ENCODE data around the gene KEAP1. TPM values are rescaled to one million over a fixed set of nuclear protein-coding genes. Genes with fewer than 3 reads are reported as not detected.
A peak's percentile ranks its signal among the peaks of the same experiment; 100 is the strongest.

KEAP1 gene
- total and polyA plus RNA-seq, 9 of the 15 experiments (the other 6 are each of a cell fraction or from before 2014, with no cell fraction given), result 2.1 to 95.6 (median 64.3) TPM

DNA sequence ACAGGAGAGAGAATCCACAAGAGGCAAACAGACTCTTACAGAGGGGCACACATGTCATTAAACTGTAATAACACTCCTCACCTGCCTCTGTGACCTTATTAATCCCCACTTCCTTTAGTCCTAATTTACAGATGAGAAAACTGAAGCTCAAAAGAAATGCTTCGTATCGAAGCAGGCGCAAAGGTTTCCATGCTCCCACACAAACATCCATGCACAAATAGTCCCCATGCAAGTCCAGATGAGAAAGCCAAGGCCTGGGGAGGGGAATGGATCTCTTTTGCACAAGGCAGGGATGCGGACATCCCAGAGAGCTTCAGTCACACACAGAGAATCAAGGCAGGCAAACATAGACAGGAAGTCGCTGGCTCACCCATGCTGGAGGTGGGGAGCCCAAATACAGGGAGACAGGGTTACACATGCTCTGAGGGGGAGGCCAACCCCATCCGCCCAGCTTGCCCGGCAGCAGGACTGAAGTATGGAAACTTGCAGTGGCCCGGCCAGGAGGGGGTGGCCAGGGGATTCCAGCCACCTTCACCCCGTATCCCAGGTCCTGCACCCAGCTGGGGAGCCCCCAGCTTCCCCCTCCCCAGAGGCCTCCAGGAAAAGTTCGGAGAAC is 13.6 kb upstream of the KEAP1 start:
- in situ Hi-C loops (cut with MboI), result no loop called here
- Histone ChIP-seq H4K20me1 (replicated peaks; ENCODE audit: control insufficient read depth, insufficient read depth, low read length) (no peaks in the 10 kb centered on the region; the same call in 1 of the 2 replicates), H3K4me1 (replicated peaks in 1 of 2; ENCODE audit: control insufficient read depth in 2 of 2, insufficient read depth in 2 of 2, low read length in 2 of 2) (peaks cover 19 to 48% of the 10 kb centered on the region in 2 experiments; a peak in 4 of 5 replicates), H3K9me3 (replicated peaks; ENCODE audit: control insufficient read depth, insufficient read depth, low read depth, low read length) (no peaks in the 10 kb centered on the region), H3K27me3 (ENCODE audit: control insufficient read depth in 2 of 2, insufficient read depth in 2 of 2, low read length in 2 of 2) (peaks cover 0 to 16% of the 10 kb centered on the region in 2 experiments; a peak in 4 of 5 replicates), H3K36me3 (ENCODE audit: control insufficient read depth, insufficient read depth, low read length) (no peaks in the 10 kb centered on the region), H3K4me2 (ENCODE audit: insufficient read depth, low read length) (peak overlapping the region; percentile 49), H3K9ac (ENCODE audit: insufficient read depth in 1 of 2, low read depth in 2 of 2, low read length in 2 of 2) (peak overlapping the region in 1 of 2 experiments; percentile 86; a peak in 2 of 4 replicates), H3K79me2 (ENCODE audit: control insufficient read depth, insufficient read depth, low read length) (no peaks in the 10 kb centered on the region), H3K9me1 (ENCODE audit: control insufficient read depth, insufficient read depth, low read length) (no peaks in the 10 kb centered on the region), H3K4me3 (peak overlapping the region; percentile 30), H3K27ac (ENCODE audit: extremely low read depth, low read depth, low read length) (no peak overlapping the region), H2AFZ (ENCODE audit: low read depth, low read length) (peak overlapping the region; percentile 69; the same call in 1 of the 2 replicates)
- FAIRE-seq (no peak), ATAC-seq (no peak), DNase-seq (ENCODE audit: extremely low read depth in 1 of 4, low spot score in 3 of 4) (no peak)
- 64% methylated on average over 10 of the region's 10 CpGs for WGBS (ENCODE audit: insufficient coverage, low coverage, missing lambda C conversion rate)
- BruUV-seq (replicated peaks), result no TSS peak
- POLR2A ChIA-PET, result interaction anchor here (0.6 to 1.3 kb wide), 7 partner anchors 11 to 128 kb away, joined by 3 to 5 read pairs (median 3); no protein-coding TSS in a partner anchor
- intact Hi-C loops (cut with micrococcal nuclease), result no loop called here
- CTCF ChIA-PET (ENCODE audit: low intra/inter-chr PET ratio), result no interaction called here
- TF ChIP-seq NEUROD1 (IDR thresholded peaks at IDR 0.05; ENCODE audit: borderline replicate concordance, low read depth, low read length, partially characterized antibody), result no peak
- no peak for TF ChIP-seq HNRNPH1 (optimal IDR thresholded peaks at IDR 0.05; ENCODE audit: low read depth, low read length)
- TF ChIP-seq ZKSCAN3 (CRISPR knock-in tag; IDR thresholded peaks at IDR 0.05), result no peak
- no peak for TF ChIP-seq SRSF3 (IDR thresholded peaks at IDR 0.05; ENCODE audit: insufficient read depth, low read length)

DNA sequence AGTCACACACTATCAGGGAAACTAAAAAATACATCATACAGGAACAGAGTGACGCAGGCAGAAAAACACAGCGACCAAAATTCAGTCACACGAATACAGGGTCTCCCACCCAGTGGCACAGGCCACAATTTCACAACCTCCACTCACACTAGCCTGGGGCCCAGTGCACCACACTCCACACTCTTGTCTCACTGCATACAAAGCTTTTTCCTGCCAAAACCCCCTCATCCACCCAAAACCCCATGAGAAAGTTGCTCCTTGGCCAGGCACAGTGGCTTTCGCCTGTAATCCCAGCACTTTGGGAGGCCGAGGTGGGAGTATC is 12.9 kb upstream of the KEAP1 start:
- Histone ChIP-seq H4K20me1 (replicated peaks; ENCODE audit: control insufficient read depth, insufficient read depth, low read length) (no peaks in the 10 kb centered on the region), H2AFZ (ENCODE audit: low read depth, low read length) (no peak overlapping the region), H3K4me1 (replicated peaks in 1 of 2; ENCODE audit: control insufficient read depth in 2 of 2, insufficient read depth in 2 of 2, low read length in 2 of 2) (peaks cover 19 to 52% of the 10 kb centered on the region in 2 experiments; a peak in 4 of 5 replicates), H3K4me2 (ENCODE audit: insufficient read depth, low read length) (no peak overlapping the region), H3K36me3 (ENCODE audit: control insufficient read depth, insufficient read depth, low read length) (no peaks in the 10 kb centered on the region), H3K9me3 (replicated peaks; ENCODE audit: control insufficient read depth, insufficient read depth, low read depth, low read length) (no peaks in the 10 kb centered on the region), H3K27me3 (ENCODE audit: control insufficient read depth in 2 of 2, insufficient read depth in 2 of 2, low read length in 2 of 2) (peaks cover 0 to 16% of the 10 kb centered on the region in 2 experiments; a peak in 4 of 5 replicates), H3K79me2 (ENCODE audit: control insufficient read depth, insufficient read depth, low read length) (no peaks in the 10 kb centered on the region), H3K4me3 (no peak overlapping the region), H3K27ac (ENCODE audit: extremely low read depth, low read depth, low read length) (no peak overlapping the region), H3K9me1 (ENCODE audit: control insufficient read depth, insufficient read depth, low read length) (no peaks in the 10 kb centered on the region), H3K9ac (ENCODE audit: insufficient read depth in 1 of 2, low read depth in 2 of 2, low read length in 2 of 2) (no peak overlapping the region)
- ATAC-seq, result no peak
- 56% methylated on average over 5 of the region's 5 CpGs for WGBS (ENCODE audit: insufficient coverage, low coverage, missing lambda C conversion rate)
- BruUV-seq (replicated peaks), result no TSS peak
- ChIA-PET CTCF (ENCODE audit: low intra/inter-chr PET ratio) (interaction anchor here (0.7 kb wide), 1 partner anchor 11 kb away, joined by 3 read pairs; no protein-coding TSS in a partner anchor), POLR2A (interaction anchor here (0.9 to 1.0 kb wide), 2 partner anchors 18 to 129 kb away, joined by 3 to 5 read pairs; no protein-coding TSS in a partner anchor)
- DNase-seq (ENCODE audit: extremely low read depth in 1 of 4, low spot score in 3 of 4), result no peak
- intact Hi-C loops (cut with micrococcal nuclease) (no loop called here), in situ Hi-C loops (cut with MboI) (no loop called here)
- no peak for FAIRE-seq
- TF ChIP-seq PML (IDR thresholded peaks at IDR 0.05; ENCODE audit: low read length), result no peak
- no peak for TF ChIP-seq FOSL1 (tag; conservative IDR thresholded peaks at IDR 0.05)

Data from K562 (cell line).